GM06990 (cell line): ENCODE results near the gene ABHD8.

Source experiments
- DNase-seq: peaks from one replicate; pipeline ENCODE4 v3.0.0-alpha.2; 2011; ENCODE audit not compliant: insufficient read length; ENCODE audit errors: extremely low read depth
- H3K27me3 ChIP-seq: replicated peaks from 2 replicates; pipeline ENCODE4 v1.6.0; 2011; ENCODE audit warnings: low read length; ENCODE audit not compliant: control insufficient read depth, insufficient read depth
- H3K36me3 ChIP-seq: 2 replicates; pipeline ENCODE4 v1.5.1; 2011; ENCODE audit warnings: low read length; ENCODE audit not compliant: control insufficient read depth, insufficient read depth
- H3K4me3 ChIP-seq: replicated peaks from 2 replicates; pipeline ENCODE4 v1.5.1; 2011; ENCODE audit warnings: low read depth, mild to moderate bottlenecking, control low read depth, low read length
- CTCF ChIP-seq: IDR thresholded peaks from 2 replicates; pipeline ENCODE4 v1.5.1; 2011; ENCODE audit warnings: low read length, control low read depth, mild to moderate bottlenecking, inconsistent platforms; ENCODE audit not compliant: insufficient read depth, poor library complexity, severe bottlenecking

The ABHD8 gene

GRCh38 chr19:17323964-17324332, 20.7 kb upstream of the ABHD8 start:
- Histone ChIP-seq H3K36me3 (peaks cover 19% of the 10 kb centered on the region), H3K4me3 (no peak overlapping the region), H3K27me3 (no peaks in the 10 kb centered on the region; the same call in 1 of the 2 replicates)
- no peak for DNase-seq
- no peak for TF ChIP-seq CTCF

DNA sequence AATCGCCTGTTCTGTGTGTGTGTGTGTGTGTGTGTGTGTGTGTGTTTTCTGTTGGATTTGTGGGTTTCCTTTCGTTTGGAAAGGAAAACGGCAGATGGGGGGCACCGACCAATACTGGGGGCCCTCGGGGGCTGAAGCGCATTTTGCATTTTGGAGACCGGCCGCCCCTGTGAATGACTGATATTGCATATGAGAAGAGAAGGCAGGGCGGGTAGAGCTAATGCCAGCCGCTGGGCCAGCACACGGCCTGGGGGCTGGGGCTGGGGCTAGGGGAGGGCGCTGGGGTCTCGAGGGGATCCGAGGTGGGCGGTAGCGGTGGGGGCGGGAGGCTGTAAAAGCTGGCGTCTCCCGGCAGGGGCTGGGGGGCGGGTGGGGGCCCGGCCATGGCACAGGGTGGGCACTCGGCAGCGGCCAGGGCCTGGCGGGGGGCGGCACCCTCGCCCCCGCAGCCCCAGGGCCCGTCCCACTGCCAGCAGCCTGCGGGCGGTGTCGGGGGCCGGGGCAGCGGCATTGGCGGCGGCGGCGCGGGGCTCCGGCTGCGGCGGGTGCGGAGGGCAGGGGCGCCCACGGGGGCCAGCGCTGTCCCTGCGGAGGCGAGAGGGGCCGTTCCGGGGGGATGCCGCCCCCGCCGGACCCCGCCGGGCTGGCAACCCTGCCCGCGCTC, 20.2 kb upstream of the ABHD8 start:
- Histone ChIP-seq H3K4me3 (no peak overlapping the region), H3K36me3 (peaks cover 19% of the 10 kb centered on the region), H3K27me3 (no peaks in the 10 kb centered on the region)
- DNase-seq, result no peak
- no peak for TF ChIP-seq CTCF

DNA sequence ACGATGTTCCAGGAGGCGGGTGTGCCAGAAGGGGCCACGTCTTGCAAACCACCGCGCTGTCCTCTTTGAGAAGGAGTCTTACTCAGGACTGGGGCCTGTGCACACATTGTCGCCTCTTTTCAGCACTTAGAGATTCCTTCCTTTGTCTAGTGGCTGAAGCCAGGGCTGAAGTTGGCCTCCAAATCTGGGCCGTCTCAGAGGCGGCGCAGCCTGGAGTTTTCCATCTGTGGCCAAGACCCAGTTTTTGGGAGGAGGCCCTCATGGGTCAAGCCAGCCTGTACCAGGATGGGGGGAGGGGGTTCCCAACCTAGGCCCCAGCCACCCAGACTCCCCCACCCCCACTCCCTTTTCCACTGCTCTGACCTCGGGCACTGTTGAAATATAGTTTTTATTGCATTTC, 19.6 kb upstream of the ABHD8 start:
- TF ChIP-seq CTCF, result no peak

DNA sequence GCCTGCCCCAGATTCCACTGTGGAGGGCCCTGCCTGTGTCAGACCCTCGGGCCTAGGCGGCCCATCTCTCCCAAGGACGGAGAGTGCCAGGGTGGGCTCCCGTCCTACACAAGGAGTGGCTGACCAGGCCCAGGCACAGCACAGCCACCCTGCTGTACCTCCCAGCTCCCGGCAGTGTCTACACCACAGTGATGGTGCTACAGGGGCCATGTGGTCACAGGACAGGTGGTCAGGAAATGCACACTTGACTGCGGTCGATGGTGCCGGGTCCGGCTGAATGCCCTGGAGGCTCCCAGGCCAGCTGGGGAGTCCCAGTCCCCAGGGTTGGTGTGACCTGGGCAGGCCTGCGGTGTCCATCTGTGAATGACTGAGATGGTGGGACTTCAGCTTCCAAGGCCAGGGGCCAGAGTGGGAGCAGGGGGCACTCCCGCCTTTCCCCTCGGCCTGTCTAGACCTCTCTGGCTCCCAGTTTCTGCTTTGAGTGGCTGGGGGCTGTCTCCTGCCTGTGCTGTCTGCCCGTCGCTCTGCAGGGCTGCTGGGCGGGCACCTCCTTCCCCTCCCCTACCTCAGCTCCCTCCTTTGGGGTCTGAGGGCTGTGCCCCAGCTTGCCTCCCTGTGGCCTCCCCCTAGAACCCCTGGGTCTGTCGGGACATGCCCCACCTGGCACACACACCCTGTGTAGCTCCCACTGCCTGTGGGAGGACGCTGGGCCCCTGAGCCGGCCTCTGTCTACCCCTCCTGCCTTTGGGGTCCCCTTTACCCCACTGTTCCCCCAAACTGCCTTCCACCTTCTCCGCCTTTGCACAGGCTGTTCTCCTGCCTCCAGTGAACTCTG, 18.6 kb upstream of the ABHD8 start:
- Histone ChIP-seq H3K36me3 (peaks cover 19% of the 10 kb centered on the region), H3K4me3 (no peak overlapping the region), H3K27me3 (no peaks in the 10 kb centered on the region)
- no peak for TF ChIP-seq CTCF
- no peak for DNase-seq

More for the DNA sequence above, 19.6 kb upstream of the ABHD8 start:
- H3K36me3 ChIP-seq, result peaks cover 19% of the 10 kb centered on the region
- DNase-seq, result no peak
- no peak overlapping the region for H3K4me3 ChIP-seq
- no peaks in the 10 kb centered on the region for H3K27me3 ChIP-seq

DNA sequence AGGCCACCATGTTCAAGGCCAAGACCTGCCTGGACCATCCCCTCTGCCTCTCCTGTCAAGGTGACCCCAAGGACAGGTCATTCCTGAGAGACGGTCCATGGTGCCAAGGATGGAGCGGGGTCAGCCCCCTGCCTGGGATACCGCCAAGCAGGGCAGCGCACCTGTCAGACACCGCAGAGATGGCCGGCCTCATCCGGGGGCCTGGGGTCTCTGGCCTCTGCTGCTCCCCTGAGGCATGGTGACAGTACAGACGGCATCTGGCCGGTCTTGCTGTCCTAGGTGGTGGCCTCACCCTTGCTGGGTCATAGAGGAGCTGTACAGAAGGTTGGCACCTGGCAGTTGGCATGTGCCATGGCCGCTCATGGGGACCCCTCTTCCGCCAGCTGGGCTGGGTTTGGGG, 17.2 kb upstream of the ABHD8 start:
- no peak overlapping the region for H3K4me3 ChIP-seq
- no peak for DNase-seq
- peaks cover 24% of the 10 kb centered on the region for H3K36me3 ChIP-seq
- TF ChIP-seq CTCF, result no peak
- H3K27me3 ChIP-seq, result no peaks in the 10 kb centered on the region
